ENCODE results near the gene ZNF440.
"Not testable (repeated sequence)": the region's sequence is repeated elsewhere in the genome, so short reads cannot be mapped to it uniquely, and the experiment has no call there.

Gene ZNF440

DNA sequence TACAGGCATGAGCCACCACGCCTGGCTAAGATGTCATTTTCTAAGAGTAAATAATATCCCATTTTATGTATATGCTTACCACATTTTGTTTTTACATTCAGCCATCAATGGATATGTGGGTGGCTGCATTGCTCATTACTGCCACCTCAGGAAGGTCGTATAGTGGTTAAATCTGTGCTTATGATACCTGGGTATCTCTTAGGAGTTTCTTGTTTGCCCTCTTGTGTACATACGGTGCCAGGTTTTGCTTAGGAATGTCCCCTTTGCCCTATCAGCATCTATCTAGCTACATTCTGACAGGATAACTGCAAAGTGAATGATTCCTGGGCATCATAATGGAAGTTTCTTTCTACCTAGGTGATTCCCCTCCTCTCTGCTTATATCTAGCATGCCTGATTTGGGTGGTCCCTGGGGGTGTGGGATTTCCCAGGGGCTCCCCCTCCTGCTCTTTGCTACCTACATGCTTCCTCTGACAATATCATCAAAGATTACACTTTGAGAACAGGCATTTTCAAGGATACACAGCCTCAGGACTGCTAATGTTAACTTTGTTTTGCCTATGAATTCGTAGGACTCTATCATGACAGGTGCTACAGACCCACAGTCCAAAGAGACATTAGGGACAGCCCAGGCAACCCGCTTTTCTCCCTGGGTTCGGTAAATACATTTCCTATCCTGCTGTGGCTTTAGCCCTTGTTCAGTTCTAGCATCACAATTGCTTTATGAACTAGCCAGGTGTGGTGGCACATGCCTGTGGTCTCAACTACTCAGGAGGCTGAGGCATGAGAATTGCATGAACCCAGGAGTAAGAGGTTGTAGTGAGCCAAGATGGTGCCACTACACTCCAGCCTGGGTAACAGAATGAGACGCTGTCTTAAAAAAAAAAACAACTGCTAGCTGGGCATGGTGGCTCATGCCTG is 15.1 kb downstream of the ZNF440 start:
- not testable (repeated sequence) for DNase-seq

DNA sequence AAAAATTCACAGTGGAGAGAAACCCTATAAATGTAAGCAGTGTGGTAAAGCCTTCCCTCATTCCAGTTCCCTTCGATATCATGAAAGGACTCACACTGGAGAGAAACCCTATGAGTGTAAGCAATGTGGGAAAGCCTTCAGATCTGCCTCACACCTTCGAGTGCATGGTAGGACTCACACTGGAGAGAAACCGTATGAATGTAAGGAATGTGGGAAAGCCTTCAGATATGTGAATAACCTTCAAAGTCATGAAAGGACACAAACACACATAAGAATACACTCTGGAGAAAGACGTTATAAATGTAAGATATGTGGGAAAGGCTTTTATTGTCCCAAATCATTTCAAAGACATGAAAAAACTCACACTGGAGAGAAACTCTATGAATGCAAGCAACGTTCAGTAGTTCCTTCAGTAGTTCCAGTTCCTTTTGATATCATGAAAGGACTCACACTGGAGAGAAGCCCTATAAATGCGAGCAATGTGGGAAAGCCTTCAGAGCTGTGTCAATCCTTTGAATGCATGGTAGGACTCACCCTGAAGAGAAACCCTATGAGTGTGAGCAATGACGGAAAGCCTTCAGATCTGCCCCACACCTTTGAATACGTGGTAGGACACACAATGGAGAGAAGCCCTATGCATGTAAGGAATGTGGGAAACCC is 18.3 kb downstream of the ZNF440 start:
- DNase-seq, result no peak

DNA sequence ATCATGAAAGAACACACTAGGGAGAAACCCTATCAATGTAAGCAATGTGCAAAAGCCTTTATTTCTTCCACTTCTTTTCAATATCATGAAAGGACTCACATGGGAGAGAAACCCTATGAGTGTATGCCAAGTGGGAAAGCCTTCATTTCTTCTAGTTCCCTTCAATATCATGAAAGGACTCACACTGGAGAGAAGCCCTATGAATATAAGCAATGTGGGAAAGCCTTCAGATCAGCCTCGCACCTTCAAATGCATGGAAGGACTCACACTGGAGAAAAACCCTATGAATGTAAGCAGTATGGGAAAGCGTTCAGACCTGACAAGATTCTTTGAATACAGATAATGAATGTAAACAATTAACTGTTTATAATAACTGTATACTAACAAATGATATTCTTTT is 19.5 kb downstream of the ZNF440 start:
- DNase-seq, result no peak

DNA sequence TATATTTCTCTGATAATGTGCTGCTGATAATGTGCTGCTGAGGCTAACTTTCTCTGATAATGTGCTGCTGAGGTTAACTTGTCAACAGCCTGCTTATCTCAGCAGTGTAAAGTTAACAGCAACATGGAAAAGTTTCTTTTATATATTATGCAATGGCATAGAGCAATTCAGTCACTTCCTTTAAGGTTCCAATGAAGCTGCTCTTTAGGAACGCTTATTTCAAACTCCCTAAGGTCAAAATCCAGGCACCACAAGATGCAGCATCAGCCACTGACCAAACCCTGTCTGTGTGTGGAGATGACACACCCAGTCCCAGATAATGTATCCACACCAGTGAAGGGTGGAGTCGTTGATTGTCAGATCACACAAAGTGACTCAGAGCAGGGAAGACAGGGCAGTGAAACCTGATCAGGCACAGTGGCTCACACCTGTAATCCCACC is 21.6 kb downstream of the ZNF440 start:
- DNase-seq, result not testable (repeated sequence)

DNA sequence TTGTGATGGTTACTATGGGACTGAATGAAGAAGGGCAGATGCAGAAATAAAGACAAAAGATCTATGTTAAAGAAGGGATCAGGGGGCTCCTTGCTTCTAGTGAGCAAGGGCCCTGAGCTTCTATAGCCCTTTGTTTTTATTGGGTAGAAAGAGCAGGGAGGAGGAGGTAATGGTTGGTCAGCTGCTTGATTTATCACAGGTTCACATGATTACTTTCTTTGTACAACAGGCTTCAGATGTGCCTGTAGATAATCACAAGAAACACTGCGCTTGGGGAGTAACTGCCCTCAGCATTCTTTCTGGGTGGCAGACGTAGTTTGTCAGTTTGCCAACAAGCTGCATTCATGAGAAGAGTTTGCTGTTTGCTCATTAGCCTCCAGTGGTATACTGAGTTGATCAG is 29.6 kb downstream of the ZNF440 start:
- no peak for DNase-seq

DNA sequence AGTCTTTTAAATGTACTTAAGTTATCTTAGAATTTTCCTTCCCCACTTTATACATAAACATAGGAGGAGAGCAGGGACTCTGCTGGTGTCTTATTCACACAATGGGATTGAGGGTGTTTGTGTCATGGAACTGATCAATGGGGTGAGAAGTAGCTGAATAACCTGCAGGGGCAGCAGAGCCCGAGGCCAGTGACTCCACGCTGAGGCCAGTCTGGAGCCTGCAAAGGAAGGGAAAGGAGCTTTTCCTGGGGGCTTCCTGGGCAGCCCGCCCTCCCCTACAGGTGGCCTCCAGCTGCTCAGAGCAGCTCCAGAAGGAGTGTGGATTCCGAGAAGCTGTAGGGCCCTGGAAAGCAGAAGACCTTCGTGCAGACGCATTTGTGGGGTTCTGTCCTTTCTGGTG is 33.5 kb downstream of the ZNF440 start:
- not testable (repeated sequence) for DNase-seq

DNA sequence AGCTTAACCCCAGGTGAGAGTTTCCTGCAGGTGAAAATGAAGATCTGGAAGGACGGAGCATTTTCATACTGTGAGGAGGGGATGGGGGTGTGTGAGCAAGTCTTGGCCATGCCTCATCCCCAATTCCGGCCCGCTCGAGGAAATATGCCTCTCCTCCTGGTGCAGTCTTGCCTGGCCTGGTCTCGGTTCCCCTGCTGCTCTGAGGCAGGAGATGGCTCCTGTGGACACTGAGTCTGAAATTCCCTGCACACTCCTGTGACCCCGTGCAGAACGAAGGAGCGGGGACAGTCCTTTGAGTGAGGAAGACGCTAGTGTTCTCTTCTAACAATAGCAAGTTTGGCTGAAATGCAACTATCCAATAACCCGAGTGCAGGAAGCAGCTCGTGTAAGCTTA is 34.1 kb downstream of the ZNF440 start:
- DNase-seq, result peak in 3 of 51 donors; percentile 9 to 11 (median 10)

GRCh38 chr19:11848594-11849469 is 34.8 kb downstream of the ZNF440 start, which contains the start of gene ZNF439:
TSS of gene ZNF439 (plus strand) at chr19:11848726. CDS start at chr19:11848868, 142 bp downstream.
- DNase-seq, result peak; percentile 23 to 95 (median 86)

- not testable (repeated sequence) for DNase-seq
These were observed 36.2 kb downstream of the ZNF440 start for GRCh38 chr19:11850289-11850688.

DNA sequence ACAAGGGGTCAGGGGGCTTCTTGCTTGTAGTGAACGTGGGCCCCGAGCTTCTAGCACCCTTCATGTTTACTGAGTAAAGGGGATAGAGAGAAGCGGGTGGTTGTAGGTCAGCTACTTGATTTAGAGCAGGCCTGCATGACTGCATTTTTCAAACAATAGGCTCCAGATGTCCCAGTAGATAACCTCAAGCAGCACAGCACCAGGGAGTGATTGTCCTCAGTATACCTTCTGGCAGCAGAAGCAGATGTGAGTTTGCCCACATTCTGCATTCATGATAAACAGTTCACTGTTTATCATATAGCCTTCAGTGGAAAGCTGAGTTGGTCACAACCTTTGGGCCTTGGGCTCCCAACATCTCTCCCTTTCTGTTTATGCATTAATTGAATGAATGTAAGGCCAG is 39.3 kb downstream of the ZNF440 start:
- DNase-seq, result no peak

- no peak for DNase-seq
These were observed 42.6 kb downstream of the ZNF440 start for GRCh38 chr19:11856596-11857250.

DNA sequence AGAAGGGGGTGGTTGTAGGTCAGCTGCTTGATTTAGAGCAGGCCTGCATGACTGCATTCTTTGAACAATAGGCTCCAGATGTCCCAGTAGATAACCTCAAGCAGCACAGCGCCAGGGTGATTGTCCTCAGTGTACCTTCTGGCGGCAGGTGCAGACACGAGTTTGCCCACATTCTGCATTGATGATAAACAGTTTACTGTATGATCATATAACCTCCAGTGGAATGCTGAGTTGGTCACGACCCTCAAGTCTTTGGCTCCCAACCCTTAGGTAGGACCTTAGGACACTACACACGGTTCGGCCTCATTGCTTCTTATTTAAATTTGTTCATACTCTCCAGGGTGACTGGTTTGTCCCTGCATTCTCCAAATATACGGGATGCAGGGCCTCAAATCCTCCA is 46.6 kb downstream of the ZNF440 start:
- DNase-seq, result no peak

GRCh38 chr19:11861301-11861700 is 47.2 kb downstream of the ZNF440 start:
- DNase-seq, result no peak

DNA sequence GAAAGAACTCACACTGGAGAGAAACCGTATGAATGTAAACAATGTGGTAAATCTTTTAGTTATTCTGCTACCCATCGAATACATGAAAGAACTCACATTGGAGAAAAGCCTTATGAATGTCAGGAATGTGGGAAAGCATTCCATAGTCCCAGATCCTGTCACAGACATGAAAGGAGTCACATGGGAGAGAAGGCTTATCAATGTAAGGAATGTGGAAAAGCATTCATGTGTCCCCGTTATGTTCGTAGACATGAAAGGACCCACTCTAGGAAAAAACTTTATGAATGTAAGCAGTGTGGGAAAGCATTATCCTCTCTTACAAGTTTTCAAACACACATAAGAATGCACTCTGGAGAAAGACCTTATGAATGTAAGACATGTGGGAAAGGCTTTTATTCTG is 53.7 kb downstream of the ZNF440 start:
- DNase-seq, result not testable (repeated sequence)

GRCh38 chr19:11868188-11868587 is 54.1 kb downstream of the ZNF440 start:
- no peak for DNase-seq

GRCh38 chr19:11872624-11873023 is 58.6 kb downstream of the ZNF440 start:
- DNase-seq, result no peak

DNA sequence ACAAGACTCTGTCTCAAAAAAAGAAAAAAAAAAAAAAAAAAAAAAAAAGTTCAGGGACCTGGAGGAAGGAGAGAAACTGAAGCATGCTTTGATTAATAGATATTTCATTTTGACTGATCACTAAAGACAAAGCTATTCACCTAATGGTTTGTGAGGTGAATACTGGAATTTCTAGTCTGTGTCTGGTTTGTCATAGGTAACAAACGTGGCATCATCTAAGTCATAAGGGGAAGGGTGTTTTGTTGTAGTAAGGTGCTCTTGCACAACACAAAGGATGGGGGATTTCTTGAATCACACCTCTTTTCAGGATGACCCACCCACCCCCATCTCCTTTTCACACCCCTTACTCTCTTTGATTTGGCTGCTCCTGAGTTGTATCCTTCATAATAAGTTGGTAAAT is 59.7 kb downstream of the ZNF440 start:
- no peak for DNase-seq

- DNase-seq, result peak in 8 of 51 donors; percentile 0 to 26 (median 2)
These were observed 65.7 kb downstream of the ZNF440 start for GRCh38 chr19:11879687-11880266.

DNA sequence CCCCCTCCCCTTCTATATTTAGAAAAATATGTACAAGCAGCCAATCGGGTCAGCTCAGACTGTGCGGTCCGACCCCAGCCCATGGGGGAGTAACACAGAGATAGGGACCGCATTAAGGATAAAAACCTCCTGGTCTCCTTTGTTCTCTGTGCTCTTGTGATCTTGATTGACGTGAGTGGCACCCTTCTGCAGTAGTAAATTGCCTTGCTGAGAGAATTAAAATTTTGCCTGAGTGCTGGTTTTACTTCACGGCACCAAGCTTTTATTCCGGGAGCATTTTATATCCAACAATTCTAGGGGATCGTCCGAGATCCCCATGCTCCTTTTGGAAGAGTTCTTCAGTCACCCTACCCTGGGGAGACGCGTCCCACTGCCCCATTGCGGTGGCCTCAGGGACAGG is 66.5 kb downstream of the ZNF440 start:
- no peak for DNase-seq

GRCh38 chr19:11881151-11881800 is 67.2 kb downstream of the ZNF440 start:
- peak in 27 of 51 donors; percentile 0 to 60 (median 10) for DNase-seq
